ENCODE measurements around the gene ATF4.

ATF4 gene

DNA sequence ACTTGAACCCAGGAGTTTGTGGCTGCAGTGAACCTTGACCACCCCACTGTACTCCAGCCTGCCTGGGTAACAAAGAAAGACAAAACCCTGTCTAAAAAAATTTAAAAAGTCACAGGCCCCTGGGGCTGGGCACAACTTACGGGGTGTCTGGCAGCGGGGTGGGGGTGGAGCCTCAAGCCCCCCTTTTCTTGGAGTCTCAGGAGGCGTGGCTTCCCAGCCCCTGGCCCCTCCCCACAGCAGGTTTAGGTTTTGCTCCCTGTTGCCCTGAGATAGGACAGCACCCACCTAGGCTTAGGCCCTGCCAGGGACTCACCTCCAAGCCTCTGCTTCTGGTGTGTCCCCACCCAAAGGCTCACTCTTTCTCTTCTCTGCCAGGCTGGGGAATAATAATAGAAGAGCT, 41.1 kb upstream of the ATF4 start:
- no peak overlapping the region for H3K9ac ChIP-seq (ENCODE audit: low read length)
- H3K9me3 ChIP-seq (ENCODE audit: control insufficient read depth, low read length) = no peaks in the 10 kb centered on the region
- H3K4me1 ChIP-seq (ENCODE audit: control insufficient read depth, insufficient read depth, low read length) = peaks cover 32% of the 10 kb centered on the region
- H3K36me3 ChIP-seq (ENCODE audit: control insufficient read depth, insufficient read depth, low read length) = peaks cover 6% of the 10 kb centered on the region
- H3K4me3 ChIP-seq (ENCODE audit: low read length) = no peak overlapping the region
- no peaks in the 10 kb centered on the region for H3K27me3 ChIP-seq (ENCODE audit: control insufficient read depth, insufficient read depth, low read length)

DNA sequence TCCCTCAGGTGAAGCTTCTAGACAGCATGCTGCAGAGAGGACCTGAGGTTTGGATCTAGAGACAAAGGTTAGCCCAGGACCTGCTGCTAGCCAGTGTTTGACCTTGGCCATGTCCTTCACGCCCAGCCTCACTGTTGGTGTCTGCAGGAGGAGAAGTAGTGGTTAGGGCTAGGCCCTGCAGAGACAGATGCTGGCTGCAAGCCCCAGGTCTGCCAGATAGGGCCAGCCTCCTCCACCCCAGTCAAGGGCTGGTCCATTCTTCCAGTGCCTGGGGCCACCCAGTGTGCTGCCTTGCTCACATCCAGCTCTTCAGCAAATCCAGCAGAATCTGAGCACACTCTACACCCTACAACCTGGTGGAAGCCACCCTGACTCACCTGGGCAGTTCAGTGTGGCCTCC, 39.8 kb upstream of the ATF4 start:
- H3K36me3 ChIP-seq (ENCODE audit: control insufficient read depth, insufficient read depth, low read length) = peaks cover 6% of the 10 kb centered on the region
- H3K9me3 ChIP-seq (ENCODE audit: control insufficient read depth, low read length) = no peaks in the 10 kb centered on the region
- no peak overlapping the region for H3K4me3 ChIP-seq (ENCODE audit: low read length)
- peaks cover 19% of the 10 kb centered on the region for H3K4me1 ChIP-seq (ENCODE audit: control insufficient read depth, insufficient read depth, low read length)
- H3K27me3 ChIP-seq (ENCODE audit: control insufficient read depth, insufficient read depth, low read length) = no peaks in the 10 kb centered on the region
- no peak overlapping the region for H3K9ac ChIP-seq (ENCODE audit: low read length)

DNA sequence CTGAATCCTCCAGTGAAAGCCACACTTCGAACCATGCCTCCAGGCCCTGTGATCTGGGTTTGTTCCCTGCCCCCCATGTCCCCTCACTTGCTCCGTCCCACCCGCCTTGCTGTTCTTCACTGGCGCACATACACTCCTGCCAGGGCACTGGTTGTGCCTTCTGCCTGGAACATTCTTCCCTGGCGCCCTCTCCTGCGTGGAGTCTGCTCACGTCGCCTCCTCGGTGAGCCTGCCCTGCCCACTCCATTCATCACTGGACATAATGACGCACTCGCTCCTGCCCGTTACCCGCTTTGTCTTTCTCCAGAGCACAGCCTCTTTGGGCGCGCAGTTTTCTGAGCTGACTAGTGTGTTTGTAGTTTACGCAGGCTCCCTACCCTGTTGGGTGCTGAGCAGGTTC, 39.3 kb upstream of the ATF4 start:
- no peak overlapping the region for H3K4me3 ChIP-seq (ENCODE audit: low read length)
- peaks cover 6% of the 10 kb centered on the region for H3K36me3 ChIP-seq (ENCODE audit: control insufficient read depth, insufficient read depth, low read length)
- H3K4me1 ChIP-seq (ENCODE audit: control insufficient read depth, insufficient read depth, low read length) = peaks cover 14% of the 10 kb centered on the region
- H3K27me3 ChIP-seq (ENCODE audit: control insufficient read depth, insufficient read depth, low read length) = no peaks in the 10 kb centered on the region
- H3K9ac ChIP-seq (ENCODE audit: low read length) = no peak overlapping the region
- H3K9me3 ChIP-seq (ENCODE audit: control insufficient read depth, low read length) = no peaks in the 10 kb centered on the region

DNA sequence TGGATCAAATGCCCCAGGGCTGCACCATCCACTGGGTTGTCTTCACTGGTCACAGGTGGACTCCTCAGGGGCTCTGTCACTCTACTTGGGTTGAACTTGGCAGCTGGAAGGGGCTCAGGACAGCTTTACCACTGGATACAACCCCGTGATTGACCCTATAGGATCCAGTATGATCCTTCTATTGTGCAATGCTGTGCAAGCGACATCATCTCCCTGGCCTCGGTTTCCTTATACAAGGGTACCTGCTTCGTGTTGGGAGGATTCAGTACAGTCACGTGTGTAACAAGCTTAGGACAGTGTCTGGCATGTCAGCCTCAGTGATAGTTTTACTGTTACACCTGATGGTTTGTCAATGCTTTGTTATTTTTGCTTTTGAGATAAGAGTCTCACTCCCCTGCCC, 38.8 kb upstream of the ATF4 start:
- H3K9me3 ChIP-seq (ENCODE audit: control insufficient read depth, low read length) = no peaks in the 10 kb centered on the region
- H3K4me3 ChIP-seq (ENCODE audit: low read length) = no peak overlapping the region
- peaks cover 6% of the 10 kb centered on the region for H3K36me3 ChIP-seq (ENCODE audit: control insufficient read depth, insufficient read depth, low read length)
- no peaks in the 10 kb centered on the region for H3K27me3 ChIP-seq (ENCODE audit: control insufficient read depth, insufficient read depth, low read length)
- no peak overlapping the region for H3K9ac ChIP-seq (ENCODE audit: low read length)
- peaks cover 11% of the 10 kb centered on the region for H3K4me1 ChIP-seq (ENCODE audit: control insufficient read depth, insufficient read depth, low read length)

DNA sequence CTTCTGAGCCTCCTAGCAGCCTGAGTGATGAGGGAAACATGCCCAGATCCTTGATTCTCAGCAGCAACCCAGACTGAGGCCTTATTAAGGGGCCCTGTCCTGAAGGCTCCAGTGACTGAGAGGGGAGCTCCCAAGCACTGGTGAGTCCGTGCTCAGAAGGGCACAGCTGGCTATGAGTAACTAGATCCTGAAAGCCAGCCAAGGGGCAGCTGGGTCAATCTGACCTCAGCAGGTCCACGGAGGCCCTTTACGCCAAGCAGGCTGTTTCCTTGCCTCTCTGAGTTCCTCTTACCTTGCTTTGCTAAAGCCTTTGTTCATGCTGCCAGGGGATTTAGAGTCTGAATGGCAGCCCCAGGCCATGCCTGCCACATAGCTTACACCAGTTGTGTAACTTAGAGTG, 37.6 kb upstream of the ATF4 start:
- Histone ChIP-seq H3K36me3 (ENCODE audit: control insufficient read depth, insufficient read depth, low read length) (peaks cover 2% of the 10 kb centered on the region), H3K9me3 (ENCODE audit: control insufficient read depth, low read length) (no peaks in the 10 kb centered on the region), H3K4me1 (ENCODE audit: control insufficient read depth, insufficient read depth, low read length) (peaks cover 10% of the 10 kb centered on the region), H3K27me3 (ENCODE audit: control insufficient read depth, insufficient read depth, low read length) (no peaks in the 10 kb centered on the region), H3K4me3 (ENCODE audit: low read length) (no peak overlapping the region), H3K9ac (ENCODE audit: low read length) (no peak overlapping the region)

DNA sequence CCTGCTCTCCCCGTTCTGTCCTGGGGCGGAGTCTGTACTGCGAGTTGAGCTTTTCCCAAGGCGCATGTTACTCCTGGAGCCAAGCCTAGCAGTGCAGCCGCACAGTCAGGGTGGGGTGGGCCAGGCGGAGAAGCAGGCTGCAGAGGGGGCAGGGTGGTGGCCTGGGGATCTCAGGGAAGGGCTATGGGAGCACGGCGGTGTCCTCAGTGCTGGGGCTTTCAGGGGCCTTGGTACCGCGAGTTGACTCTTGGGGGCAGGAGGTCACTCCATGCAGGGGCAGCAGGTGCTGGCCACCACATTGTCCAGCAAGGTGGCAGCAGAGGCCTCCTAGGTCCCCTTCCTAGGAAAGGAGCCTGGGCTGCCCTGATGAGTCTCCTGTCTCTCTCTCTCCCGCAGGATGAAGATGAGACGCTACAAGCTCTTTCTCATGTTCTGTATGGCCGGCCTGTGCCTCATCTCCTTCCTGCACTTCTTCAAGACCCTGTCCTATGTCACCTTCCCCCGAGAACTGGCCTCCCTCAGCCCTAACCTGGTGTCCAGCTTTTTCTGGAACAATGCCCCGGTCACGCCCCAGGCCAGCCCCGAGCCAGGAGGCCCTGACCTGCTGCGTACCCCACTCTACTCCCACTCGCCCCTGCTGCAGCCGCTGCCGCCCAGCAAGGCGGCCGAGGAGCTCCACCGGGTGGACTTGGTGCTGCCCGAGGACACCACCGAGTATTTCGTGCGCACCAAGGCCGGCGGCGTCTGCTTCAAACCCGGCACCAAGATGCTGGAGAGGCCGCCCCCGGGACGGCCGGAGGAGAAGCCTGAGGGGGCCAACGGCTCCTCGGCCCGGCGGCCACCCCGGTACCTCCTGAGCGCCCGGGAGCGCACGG, 33.2 kb upstream of the ATF4 start:
- no peak overlapping the region for H3K4me3 ChIP-seq (ENCODE audit: low read length)
- H3K9ac ChIP-seq (ENCODE audit: low read length) = no peak overlapping the region
- H3K9me3 ChIP-seq (ENCODE audit: control insufficient read depth, low read length) = no peaks in the 10 kb centered on the region
- H3K36me3 ChIP-seq (ENCODE audit: control insufficient read depth, insufficient read depth, low read length) = no peaks in the 10 kb centered on the region
- peaks cover 10% of the 10 kb centered on the region for H3K4me1 ChIP-seq (ENCODE audit: control insufficient read depth, insufficient read depth, low read length)
- no peaks in the 10 kb centered on the region for H3K27me3 ChIP-seq (ENCODE audit: control insufficient read depth, insufficient read depth, low read length)

DNA sequence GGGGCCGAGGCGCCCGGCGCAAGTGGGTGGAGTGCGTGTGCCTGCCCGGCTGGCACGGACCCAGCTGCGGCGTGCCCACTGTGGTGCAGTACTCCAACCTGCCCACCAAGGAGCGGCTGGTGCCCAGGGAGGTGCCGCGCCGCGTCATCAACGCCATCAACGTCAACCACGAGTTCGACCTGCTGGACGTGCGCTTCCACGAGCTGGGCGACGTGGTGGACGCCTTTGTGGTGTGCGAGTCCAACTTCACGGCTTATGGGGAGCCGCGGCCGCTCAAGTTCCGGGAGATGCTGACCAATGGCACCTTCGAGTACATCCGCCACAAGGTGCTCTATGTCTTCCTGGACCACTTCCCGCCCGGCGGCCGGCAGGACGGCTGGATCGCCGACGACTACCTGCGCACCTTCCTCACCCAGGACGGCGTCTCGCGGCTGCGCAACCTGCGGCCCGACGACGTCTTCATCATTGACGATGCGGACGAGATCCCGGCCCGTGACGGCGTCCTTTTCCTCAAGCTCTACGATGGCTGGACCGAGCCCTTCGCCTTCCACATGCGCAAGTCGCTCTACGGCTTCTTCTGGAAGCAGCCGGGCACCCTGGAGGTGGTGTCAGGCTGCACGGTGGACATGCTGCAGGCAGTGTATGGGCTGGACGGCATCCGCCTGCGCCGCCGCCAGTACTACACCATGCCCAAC, 32.4 kb upstream of the ATF4 start:
- Histone ChIP-seq H3K4me3 (ENCODE audit: low read length) (no peak overlapping the region), H3K36me3 (ENCODE audit: control insufficient read depth, insufficient read depth, low read length) (no peaks in the 10 kb centered on the region), H3K27me3 (ENCODE audit: control insufficient read depth, insufficient read depth, low read length) (no peaks in the 10 kb centered on the region), H3K4me1 (ENCODE audit: control insufficient read depth, insufficient read depth, low read length) (peaks cover 10% of the 10 kb centered on the region), H3K9ac (ENCODE audit: low read length) (no peak overlapping the region), H3K9me3 (ENCODE audit: control insufficient read depth, low read length) (no peaks in the 10 kb centered on the region)

DNA sequence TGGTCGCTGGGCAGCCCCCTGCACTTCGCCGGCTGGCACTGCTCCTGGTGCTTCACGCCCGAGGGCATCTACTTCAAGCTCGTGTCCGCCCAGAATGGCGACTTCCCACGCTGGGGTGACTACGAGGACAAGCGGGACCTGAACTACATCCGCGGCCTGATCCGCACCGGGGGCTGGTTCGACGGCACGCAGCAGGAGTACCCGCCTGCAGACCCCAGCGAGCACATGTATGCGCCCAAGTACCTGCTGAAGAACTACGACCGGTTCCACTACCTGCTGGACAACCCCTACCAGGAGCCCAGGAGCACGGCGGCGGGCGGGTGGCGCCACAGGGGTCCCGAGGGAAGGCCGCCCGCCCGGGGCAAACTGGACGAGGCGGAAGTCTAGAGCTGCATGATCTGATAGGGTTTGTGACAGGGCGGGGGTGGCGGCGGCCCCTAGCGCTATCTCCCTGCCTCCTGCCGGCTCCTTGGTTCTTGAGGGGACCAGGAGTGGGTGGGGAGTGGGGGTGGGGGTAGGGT, 31.7 kb upstream of the ATF4 start:
- no peak overlapping the region for H3K9ac ChIP-seq (ENCODE audit: low read length)
- no peaks in the 10 kb centered on the region for H3K9me3 ChIP-seq (ENCODE audit: control insufficient read depth, low read length)
- H3K4me1 ChIP-seq (ENCODE audit: control insufficient read depth, insufficient read depth, low read length) = peaks cover 10% of the 10 kb centered on the region
- no peak overlapping the region for H3K4me3 ChIP-seq (ENCODE audit: low read length)
- no peaks in the 10 kb centered on the region for H3K36me3 ChIP-seq (ENCODE audit: control insufficient read depth, insufficient read depth, low read length)
- no peaks in the 10 kb centered on the region for H3K27me3 ChIP-seq (ENCODE audit: control insufficient read depth, insufficient read depth, low read length)

DNA sequence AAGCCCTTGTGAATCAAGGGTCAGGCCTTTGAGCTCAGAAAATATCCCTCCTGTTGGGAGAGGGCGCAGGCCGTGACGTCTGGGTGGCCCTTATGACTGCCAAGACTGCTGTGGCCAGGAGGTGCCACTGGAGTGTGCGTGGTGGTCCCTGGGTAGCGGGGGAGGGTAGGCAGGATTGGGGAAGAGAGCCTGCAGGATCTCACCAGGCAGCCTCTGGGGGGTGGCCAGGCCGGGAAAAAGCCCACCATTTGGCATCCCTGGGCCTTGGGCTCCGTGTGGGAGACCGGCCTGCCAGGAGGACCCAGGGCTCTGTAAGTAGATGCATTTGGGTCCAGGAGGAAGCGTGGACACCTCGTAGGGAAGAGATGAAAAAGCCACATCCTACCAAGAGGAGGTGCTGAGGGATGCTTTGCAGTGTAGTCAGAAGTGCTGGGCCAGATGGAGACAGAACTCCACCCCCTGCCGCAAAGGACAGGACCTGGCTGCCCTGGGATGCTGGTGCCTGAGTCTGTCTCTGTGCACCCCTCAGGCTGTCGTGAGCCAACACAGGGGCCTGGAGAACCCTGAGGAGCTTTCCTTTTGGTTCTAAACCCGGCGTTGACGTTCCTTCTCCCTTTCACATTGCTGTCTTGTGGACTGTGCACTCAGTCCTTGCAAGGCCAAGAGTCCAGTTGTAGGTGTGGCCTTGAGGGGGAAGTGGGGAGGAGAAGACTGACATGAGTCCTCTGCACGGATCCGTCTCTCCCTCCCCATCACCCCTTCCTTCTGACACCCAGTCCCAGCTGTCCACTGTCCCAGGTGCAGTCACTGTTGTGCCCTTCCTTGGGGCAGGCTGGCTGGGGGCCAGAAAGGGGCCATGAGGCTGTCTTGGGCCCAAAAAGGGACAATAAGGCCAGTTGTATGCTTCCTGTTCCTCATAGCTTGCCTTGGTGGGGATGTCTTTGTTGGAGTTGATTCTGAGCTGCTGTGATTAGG, 31.0 kb upstream of the ATF4 start:
- H3K4me3 ChIP-seq (ENCODE audit: low read length) = no peak overlapping the region
- H3K9ac ChIP-seq (ENCODE audit: low read length) = no peak overlapping the region
- H3K36me3 ChIP-seq (ENCODE audit: control insufficient read depth, insufficient read depth, low read length) = no peaks in the 10 kb centered on the region

DNA sequence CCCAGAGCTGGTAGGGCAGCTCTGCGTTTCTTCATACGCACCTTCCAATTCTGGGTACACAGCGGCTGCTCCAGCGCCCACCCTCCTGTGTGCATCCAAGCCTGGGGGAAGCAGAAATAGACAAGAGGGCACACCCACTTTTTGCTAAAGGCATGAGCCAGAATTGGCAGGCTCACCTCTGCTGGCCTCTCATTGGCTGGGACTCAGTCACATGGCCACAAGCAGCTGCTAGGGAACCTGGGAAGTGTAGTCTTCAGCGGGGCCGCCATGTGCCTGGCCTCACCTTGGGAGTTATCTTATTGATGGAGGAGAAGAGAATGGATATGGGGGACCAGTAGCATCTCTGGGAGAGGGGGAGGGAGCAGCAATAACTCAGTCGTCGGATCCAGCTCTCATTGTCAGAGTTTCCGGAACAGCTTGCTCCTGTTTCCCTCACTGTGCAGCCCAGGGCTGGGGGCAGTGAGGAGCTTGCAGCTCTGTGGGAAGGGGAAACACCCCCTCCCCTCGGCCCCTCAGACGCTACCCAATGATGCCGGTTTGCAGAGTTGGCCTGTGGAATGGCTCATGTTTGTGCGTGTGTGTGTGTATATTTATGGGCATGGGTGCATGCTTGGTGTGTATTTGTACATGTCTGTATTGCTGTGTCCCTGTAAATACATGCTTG, 30.1 kb upstream of the ATF4 start:
- no peaks in the 10 kb centered on the region for H3K27me3 ChIP-seq (ENCODE audit: control insufficient read depth, insufficient read depth, low read length)
- peaks cover 10% of the 10 kb centered on the region for H3K4me1 ChIP-seq (ENCODE audit: control insufficient read depth, insufficient read depth, low read length)
- H3K4me3 ChIP-seq (ENCODE audit: low read length) = no peak overlapping the region
- H3K36me3 ChIP-seq (ENCODE audit: control insufficient read depth, insufficient read depth, low read length) = no peaks in the 10 kb centered on the region
- H3K9me3 ChIP-seq (ENCODE audit: control insufficient read depth, low read length) = no peaks in the 10 kb centered on the region
- no peak overlapping the region for H3K9ac ChIP-seq (ENCODE audit: low read length)

More for the DNA sequence above, 31.0 kb upstream of the ATF4 start:
- Histone ChIP-seq H3K9me3 (ENCODE audit: control insufficient read depth, low read length) (no peaks in the 10 kb centered on the region), H3K27me3 (ENCODE audit: control insufficient read depth, insufficient read depth, low read length) (no peaks in the 10 kb centered on the region), H3K4me1 (ENCODE audit: control insufficient read depth, insufficient read depth, low read length) (peaks cover 10% of the 10 kb centered on the region)

DNA sequence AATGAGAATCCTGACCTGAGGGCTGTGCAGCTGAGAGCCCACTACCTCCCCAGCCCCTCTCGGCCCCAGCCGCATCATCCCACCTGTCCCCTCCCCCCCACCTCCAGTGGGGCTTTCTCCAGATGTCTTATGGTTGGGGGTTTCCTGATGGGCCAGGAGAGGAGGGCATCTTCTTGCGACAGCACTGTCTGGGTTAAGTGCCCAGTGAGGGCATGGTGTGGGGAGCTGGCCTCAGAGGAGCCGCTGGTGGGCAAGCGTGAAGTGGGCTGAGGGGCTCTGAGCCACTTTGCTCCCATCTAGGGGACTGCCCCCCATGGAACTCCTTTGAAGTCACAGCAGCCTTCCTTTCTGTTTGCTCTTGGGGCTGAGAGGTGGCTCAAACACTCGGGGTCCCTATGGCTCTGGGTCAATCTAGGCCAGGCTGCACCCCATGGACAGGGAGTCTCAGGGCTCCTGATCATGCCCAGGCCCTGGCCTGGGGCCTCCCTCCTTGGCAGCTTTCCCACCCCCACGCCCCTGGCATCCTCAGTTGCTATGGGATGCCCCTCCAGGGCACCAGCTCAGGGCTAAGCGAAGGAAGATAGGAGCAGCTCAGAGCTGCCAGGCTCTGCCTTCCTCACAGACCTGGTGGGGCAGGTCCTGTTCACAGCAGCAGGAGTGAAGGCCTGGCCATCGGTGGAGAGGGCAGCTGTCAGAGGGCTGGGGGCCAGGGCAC, 29.2 kb upstream of the ATF4 start:
- no peak overlapping the region for H3K4me3 ChIP-seq (ENCODE audit: low read length)
- no peaks in the 10 kb centered on the region for H3K36me3 ChIP-seq (ENCODE audit: control insufficient read depth, insufficient read depth, low read length)
- H3K9ac ChIP-seq (ENCODE audit: low read length) = no peak overlapping the region
- H3K4me1 ChIP-seq (ENCODE audit: control insufficient read depth, insufficient read depth, low read length) = peaks cover 10% of the 10 kb centered on the region
- no peaks in the 10 kb centered on the region for H3K9me3 ChIP-seq (ENCODE audit: control insufficient read depth, low read length)
- H3K27me3 ChIP-seq (ENCODE audit: control insufficient read depth, insufficient read depth, low read length) = no peaks in the 10 kb centered on the region

All from mucosa of stomach (tissue), 1 donor.